IMR-90 (cell line): ENCODE results near the gene CLEC7A. TPM values are rescaled to one million over a fixed set of nuclear protein-coding genes. Genes with fewer than 3 reads are reported as not detected.

ENCODE experiments used
- ATAC-seq: fragments of 200-7000 bp; cut with Tn5 transposase; 2 replicates; pipeline ENCODE4 v1.9.1; 2020; ENCODE audit warnings: low read depth, mild to moderate bottlenecking, moderate library complexity
- BruUV-seq: library from RNA; stranded (reverse); fragments of 400-500 nt; replicated peaks from 2 replicates; lab custom pipeline; 2021; lab: Mats Ljungman, UMichigan
- CTCF ChIA-PET: fragments of 300-600 bp; formaldehyde crosslinking; extraction: SDS; loops from one replicate; lab custom pipeline; 2021; ENCODE audit warnings: antibody characterized with exemption; lab: Yijun Ruan, JAX
- POLR2A ChIA-PET: fragments of 300-600 bp; sonication (Branson Sonifier 250); formaldehyde crosslinking; loops from one replicate; lab custom pipeline; 2022; ENCODE audit warnings: antibody characterized with exemption; ENCODE audit not compliant: unreplicated experiment; lab: Charles Lee
- DNase-seq: peaks from one replicate; pipeline ENCODE4 v3.0.0; 2013
- H2AFZ ChIP-seq: replicated peaks from 2 replicates; pipeline ENCODE3; 2013; ENCODE audit warnings: low read length, mild to moderate bottlenecking; ENCODE audit not compliant: poor library complexity
- H2AK5ac ChIP-seq: 2 replicates; pipeline ENCODE4 v1.6.1; 2013; ENCODE audit warnings: low read depth, low read length, inconsistent platforms
- H2AK9ac ChIP-seq: replicated peaks from 2 replicates; pipeline ENCODE3; 2013; ENCODE audit warnings: mild to moderate bottlenecking, low read depth, low read length, moderate library complexity; ENCODE audit not compliant: poor library complexity
- H2BK120ac ChIP-seq: 2 replicates; pipeline ENCODE4 v1.6.1; 2013; ENCODE audit warnings: low read depth, low read length, inconsistent platforms
- H2BK15ac ChIP-seq: 3 replicates; pipeline ENCODE4 v1.6.1; 2013; ENCODE audit warnings: low read depth, low read length, inconsistent platforms
- H2BK20ac ChIP-seq: 2 replicates; pipeline ENCODE4 v1.6.1; 2013; ENCODE audit warnings: low read depth, mild to moderate bottlenecking, inconsistent platforms, low read length, moderate library complexity
- H2BK5ac ChIP-seq: 2 replicates; pipeline ENCODE4 v1.6.1; 2013; ENCODE audit warnings: mild to moderate bottlenecking, low read depth, low read length, inconsistent platforms; ENCODE audit not compliant: poor library complexity, severe bottlenecking
- H3K14ac ChIP-seq: replicated peaks from 2 replicates; pipeline ENCODE4 v1.6.1; 2013; ENCODE audit warnings: low read depth, low read length, inconsistent platforms
- H3K18ac ChIP-seq: 2 replicates; pipeline ENCODE4 v1.6.1; 2013; ENCODE audit warnings: low read depth, low read length, control low read depth
- H3K23ac ChIP-seq: 2 replicates; pipeline ENCODE4 v1.6.1; 2013; ENCODE audit warnings: low read depth, low read length, inconsistent platforms
- H3K27ac ChIP-seq: 2 replicates; pipeline ENCODE4 v1.5.1; 2013; ENCODE audit warnings: mild to moderate bottlenecking, control low read depth, low read length; ENCODE audit not compliant: insufficient read depth
- H3K27me3 ChIP-seq: 2 replicates; pipeline ENCODE4 v1.6.1; 2013; ENCODE audit warnings: low read length; ENCODE audit not compliant: control insufficient read depth, insufficient read depth
- H3K36me3 ChIP-seq: 2 replicates; pipeline ENCODE4 v1.6.1; 2013; ENCODE audit warnings: low read length, mixed read lengths; ENCODE audit not compliant: control insufficient read depth, insufficient read depth
- H3K4ac ChIP-seq: 2 replicates; pipeline ENCODE4 v1.6.1; 2013; ENCODE audit warnings: low read depth, low read length, inconsistent platforms
- H3K4me1 ChIP-seq: 2 replicates; pipeline ENCODE4 v1.6.1; 2013; ENCODE audit warnings: low read length, mixed read lengths; ENCODE audit not compliant: control insufficient read depth, insufficient read depth
- H3K4me2 ChIP-seq: 2 replicates; pipeline ENCODE4 v1.6.1; 2013; ENCODE audit warnings: low read depth, mild to moderate bottlenecking, control low read depth, low read length, moderate library complexity
- H3K4me3 ChIP-seq: 2 replicates; pipeline ENCODE4 v1.5.1; 2013; ENCODE audit warnings: low read depth, mild to moderate bottlenecking, control low read depth, low read length, moderate library complexity; ENCODE audit not compliant: insufficient read depth
- H3K56ac ChIP-seq: 2 replicates; pipeline ENCODE4 v1.6.1; 2013; ENCODE audit warnings: low read length, inconsistent platforms; ENCODE audit not compliant: insufficient read depth; ENCODE audit errors: extremely low read depth
- H3K79me1 ChIP-seq, 2 experiments: 2 replicates each; pipeline ENCODE4 v1.6.1; 2013; ENCODE audit warnings: low read length in 2 of 2, inconsistent platforms in 1 of 2, low read depth in 1 of 2
- H3K9ac ChIP-seq: 2 replicates; pipeline ENCODE4 v1.6.1; 2013; ENCODE audit warnings: low read depth, low read length, control low read depth
- H3K9me1 ChIP-seq: 2 replicates; pipeline ENCODE4 v1.6.1; 2013; ENCODE audit warnings: low read length, inconsistent platforms; ENCODE audit not compliant: insufficient read depth
- H3K9me3 ChIP-seq: 2 replicates; pipeline ENCODE4 v1.6.1; 2013; ENCODE audit warnings: low read length; ENCODE audit not compliant: control insufficient read depth, insufficient read depth
- H4K20me1 ChIP-seq: 2 replicates; pipeline ENCODE4 v1.6.1; 2013; ENCODE audit warnings: low read length, inconsistent platforms; ENCODE audit not compliant: insufficient read depth
- H4K5ac ChIP-seq: 2 replicates; pipeline ENCODE4 v1.6.1; 2013; ENCODE audit warnings: mild to moderate bottlenecking, low read depth, low read length, control low read depth
- H4K8ac ChIP-seq, 2 experiments: 2 replicates each; pipeline ENCODE4 v1.6.1; 2013; ENCODE audit warnings: low read depth in 2 of 2, low read length in 2 of 2, control low read depth in 1 of 2, inconsistent platforms in 1 of 2
- H4K91ac ChIP-seq: 2 replicates; pipeline ENCODE4 v1.6.1; 2013; ENCODE audit warnings: low read depth, low read length, inconsistent platforms; ENCODE audit not compliant: insufficient read depth
- CEBPB ChIP-seq: IDR thresholded peaks from 2 replicates; pipeline ENCODE4 v1.6.1; 2012; ENCODE audit warnings: low read depth, low read length, improper control_type of control experiment
- CHD1 ChIP-seq: IDR thresholded peaks from 2 replicates; pipeline ENCODE4 v1.6.1; 2012; ENCODE audit warnings: low read depth, low read length, improper control_type of control experiment
- WGBS, 2 experiments: methylation state at CpG; one replicate each; pipeline versions ENCODE4 v1.1.5 to v1.1.7; 2013; ENCODE audit warnings: missing lambda C conversion rate in 2 of 2; ENCODE audit not compliant: insufficient read length in 1 of 2; ENCODE audit errors: extremely low coverage in 2 of 2; 5-methylcytosine and 5-hydroxymethylcytosine counted together
- dilution Hi-C: fragments of 300-500 bp; cut with HindIII; formaldehyde crosslinking; loops from one replicate; pipeline ENCODE4 v1.14.3; 2018; ENCODE audit warnings: low sequenced_read_pairs; ENCODE audit not compliant: unreplicated experiment
- in situ Hi-C: fragments of 300-500 bp; cut with MboI; formaldehyde crosslinking; loops from 3 replicates; pipeline ENCODE4 v1.14.3; 2019; ENCODE audit warnings: low sequenced_read_pairs, inconsistent platforms, mixed read lengths
- intact Hi-C: fragments of 100-400 bp; cut with micrococcal nuclease; formaldehyde crosslinking; loops from 2 replicates; pipeline ENCODE4 v1.10.0; 2022
- polyA plus RNA-seq, 3 experiments: library from polyadenylated mRNA; depleted of rRNA; stranded (reverse); fragments of >200 nt; gene quantifications; 2 replicates each; pipeline ENCODE4 v1.2.3, GENCODE V29; 2012; ENCODE audit warnings: low replicate concordance in 1 of 3
- total RNA-seq: library from RNA; depleted of rRNA; stranded (reverse); fragments of >200 nt; gene quantifications from 2 replicates; pipeline ENCODE4 v1.2.3, GENCODE V29; 2012

CLEC7A gene
- total and polyA plus RNA-seq, 2 of the 4 experiments (the other 2 are of a cell fraction): not detected

GRCh38 chr12:10167599-10167998 is 37.6 kb upstream of the CLEC7A start:
- no peak for ATAC-seq
- Histone ChIP-seq H3K27ac (peak overlapping the region; percentile 60; the same call in 1 of the 2 replicates), H2BK20ac (peak overlapping the region; percentile 83), H3K4me3 (no peak overlapping the region), H3K4me2 (no peak overlapping the region), H3K18ac (peak overlapping the region; percentile 83), H4K91ac (peak overlapping the region; percentile 98), H4K20me1 (no peaks in the 10 kb centered on the region), H3K27me3 (no peaks in the 10 kb centered on the region), H2BK120ac (peak overlapping the region; percentile 96), H2AK5ac (peak overlapping the region; percentile 93; the same call in 1 of the 2 replicates), H3K14ac (peak overlapping the region; percentile 50), H2BK5ac (peak overlapping the region; percentile 49), H4K5ac (peak overlapping the region; percentile 84; the same call in 1 of the 2 replicates), H3K56ac (peak overlapping the region; percentile 28; the same call in 1 of the 2 replicates), H3K36me3 (no peaks in the 10 kb centered on the region), H2AK9ac (no peak overlapping the region), H3K4ac (peak overlapping the region; percentile 75), H3K9ac (no peak overlapping the region), H2BK15ac (peak overlapping the region; percentile 92; the same call in 2 of the 3 replicates), H3K9me3 (no peaks in the 10 kb centered on the region), H3K4me1 (peaks cover 10% of the 10 kb centered on the region), H4K8ac (peak overlapping the region; percentile 23 to 60; a peak in 3 of 4 replicates), H3K79me1 (0 out of 4 replicates have a peak, but pooled peaks cover 0 to 4% of the 10 kb centered on the region in 2 experiments), H3K9me1 (no peaks in the 10 kb centered on the region), H2AFZ (no peak overlapping the region), H3K23ac (0 out of 2 replicates have a peak overlapping the region, but pooled peaks have one; percentile 82)
- in situ Hi-C loops (no loop called here), intact Hi-C loops (no loop called here), dilution Hi-C loops (no loop called here)
- no peak for DNase-seq
- peak; percentile 65 for TF ChIP-seq CEBPB
- TF ChIP-seq CHD1: no peak
- no TSS peak for BruUV-seq
- CTCF ChIA-PET: interaction anchor here (0.5 kb wide), 1 partner anchor 1422 kb away, joined by 3 read pairs; no protein-coding TSS in a partner anchor
- POLR2A ChIA-PET: no interaction called here
- WGBS, 2 experiments: no CpG with 5 or more reads among the region's 5 CpGs
